ENCODE data around the gene MAN1A1. TPM values are rescaled to one million over a fixed set of nuclear protein-coding genes. Genes with fewer than 3 reads are reported as not detected.

Gene MAN1A1
- total and polyA plus RNA-seq, 11 donors, result 5.6 to 30.6 (median 12.6) TPM

- ATAC-seq (no peak), DNase-seq (no peak)
- Histone ChIP-seq H3K4me3 (no peak overlapping the region), H3K9me3 (no peaks in the 10 kb centered on the region), H3K36me3 (no peaks in the 10 kb centered on the region), H3K27me3 (no peaks in the 10 kb centered on the region), H3K27ac (no peak overlapping the region), H3K4me1 (peaks cover 0 to 37% (median 0%) of the 10 kb centered on the region in 12 donors)
- no peak for TF ChIP-seq CTCF (IDR thresholded peaks at IDR 0.05)
- no peak for TF ChIP-seq POLR2A (IDR thresholded peaks at IDR 0.05)
- intact Hi-C loops (cut with DNase I), result no loop called here
- 79 to 85% (median 82%) methylated on average over 6 of the region's 6 CpGs for WGBS, 4 donors
These were observed 65.5 kb downstream of the MAN1A1 start for GRCh38 chr6:119283979-119284545.

- H3K4me3 ChIP-seq, result no peak overlapping the region
- intact Hi-C loops (cut with DNase I), result no loop called here
- no peak for TF ChIP-seq POLR2A (IDR thresholded peaks at IDR 0.05)
- no peak for TF ChIP-seq CTCF (IDR thresholded peaks at IDR 0.05)
- WGBS, 4 donors, result 56 to 73% (median 66%) methylated on average over 3 of the region's 3 CpGs
- no peak for DNase-seq
- no peaks in the 10 kb centered on the region for H3K36me3 ChIP-seq
- peaks cover 0 to 37% (median 0%) of the 10 kb centered on the region in 12 donors for H3K4me1 ChIP-seq
- ATAC-seq, result no peak
- H3K27me3 ChIP-seq, result no peaks in the 10 kb centered on the region
- H3K27ac ChIP-seq, result no peak overlapping the region
- no peaks in the 10 kb centered on the region for H3K9me3 ChIP-seq
These were observed 66.3 kb downstream of the MAN1A1 start for GRCh38 chr6:119283214-119283613.

GRCh38 chr6:119280668-119281067, 68.9 kb downstream of the MAN1A1 start:
- Histone ChIP-seq H3K9me3 (no peaks in the 10 kb centered on the region), H3K36me3 (no peaks in the 10 kb centered on the region), H3K27me3 (no peaks in the 10 kb centered on the region), H3K4me1 (peaks cover 0 to 20% (median 0%) of the 10 kb centered on the region in 12 donors), H3K27ac (no peak overlapping the region), H3K4me3 (no peak overlapping the region)
- 76 to 85% (median 80%) methylated on average over 2 of the region's 2 CpGs for WGBS, 4 donors
- no peak for DNase-seq
- TF ChIP-seq CTCF (IDR thresholded peaks at IDR 0.05) (no peak), POLR2A (IDR thresholded peaks at IDR 0.05) (no peak)
- no peak for ATAC-seq
- intact Hi-C loops (cut with DNase I), result no loop called here

GRCh38 chr6:119280080-119280479, 69.5 kb downstream of the MAN1A1 start:
- no peaks in the 10 kb centered on the region for H3K27me3 ChIP-seq
- DNase-seq, result no peak
- H3K27ac ChIP-seq, result no peak overlapping the region
- H3K4me3 ChIP-seq, result no peak overlapping the region
- no peak for ATAC-seq
- intact Hi-C loops (cut with DNase I), result no loop called here
- H3K36me3 ChIP-seq, result no peaks in the 10 kb centered on the region
- H3K4me1 ChIP-seq, result peaks cover 0 to 20% (median 0%) of the 10 kb centered on the region in 12 donors
- TF ChIP-seq POLR2A (IDR thresholded peaks at IDR 0.05), result no peak
- 74 to 77% (median 76%) methylated on average over 1 of the region's 1 CpG for WGBS, 4 donors
- H3K9me3 ChIP-seq, result no peaks in the 10 kb centered on the region

- ATAC-seq, result no peak
- Histone ChIP-seq H3K27me3 (no peaks in the 10 kb centered on the region), H3K4me3 (no peak overlapping the region), H3K36me3 (no peaks in the 10 kb centered on the region), H3K9me3 (no peaks in the 10 kb centered on the region), H3K4me1 (peaks cover 0 to 20% (median 0%) of the 10 kb centered on the region in 12 donors), H3K27ac (no peak overlapping the region)
- DNase-seq, result no peak
- TF ChIP-seq POLR2A (IDR thresholded peaks at IDR 0.05), result no peak
- TF ChIP-seq CTCF (IDR thresholded peaks at IDR 0.05), result no peak
- 92 to 98% (median 93%) methylated on average over 2 of the region's 2 CpGs for WGBS, 4 donors
- intact Hi-C loops (cut with DNase I), result no loop called here
These were observed 70.9 kb downstream of the MAN1A1 start for GRCh38 chr6:119278625-119279024.
